Activated CD8-positive, alpha-beta memory T cell treated with anti-CD3 and anti-CD28 coated beads for 4 hours (primary cell): Measurements from ENCODE around the gene ZNF764.
"Not testable (repeated sequence)": the region's sequence is repeated elsewhere in the genome, so short reads cannot be mapped to it uniquely, and the experiment has no call there.

ENCODE experiments used
- DNase-seq, 2 donors: peaks; one replicate each; pipeline ENCODE4 v3.0.0-alpha.2; 2020; ENCODE audit warnings: low read depth in 2 of 2

The ZNF764 gene

GRCh38 chr16:30548416-30549253, 9.5 kb downstream of the ZNF764 start:
- DNase-seq: no peak

- no peak for DNase-seq
Measured at GRCh38 chr16:30546115-30546514, 12.1 kb downstream of the ZNF764 start.

DNA sequence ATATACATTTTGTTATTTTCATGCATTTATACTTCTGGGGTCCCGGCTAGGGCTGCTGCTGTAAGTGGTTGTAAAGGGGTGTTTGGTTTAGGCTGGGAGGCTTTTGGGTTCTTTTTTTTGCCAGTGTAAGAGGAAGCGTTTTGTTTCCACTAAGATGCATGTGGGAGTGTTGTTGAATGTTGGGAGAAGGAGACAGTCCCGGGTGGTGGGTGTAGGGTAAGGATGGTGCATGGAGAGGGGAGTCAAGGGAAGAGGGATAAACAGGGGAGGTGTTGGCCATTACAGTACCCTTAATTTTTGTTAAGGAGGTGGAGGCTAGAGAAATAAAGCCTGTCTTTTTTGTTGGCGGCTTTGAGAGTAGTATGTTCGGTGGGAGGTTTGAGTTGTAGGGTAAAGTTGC, 15.1 kb downstream of the ZNF764 start:
- DNase-seq: no peak

DNA sequence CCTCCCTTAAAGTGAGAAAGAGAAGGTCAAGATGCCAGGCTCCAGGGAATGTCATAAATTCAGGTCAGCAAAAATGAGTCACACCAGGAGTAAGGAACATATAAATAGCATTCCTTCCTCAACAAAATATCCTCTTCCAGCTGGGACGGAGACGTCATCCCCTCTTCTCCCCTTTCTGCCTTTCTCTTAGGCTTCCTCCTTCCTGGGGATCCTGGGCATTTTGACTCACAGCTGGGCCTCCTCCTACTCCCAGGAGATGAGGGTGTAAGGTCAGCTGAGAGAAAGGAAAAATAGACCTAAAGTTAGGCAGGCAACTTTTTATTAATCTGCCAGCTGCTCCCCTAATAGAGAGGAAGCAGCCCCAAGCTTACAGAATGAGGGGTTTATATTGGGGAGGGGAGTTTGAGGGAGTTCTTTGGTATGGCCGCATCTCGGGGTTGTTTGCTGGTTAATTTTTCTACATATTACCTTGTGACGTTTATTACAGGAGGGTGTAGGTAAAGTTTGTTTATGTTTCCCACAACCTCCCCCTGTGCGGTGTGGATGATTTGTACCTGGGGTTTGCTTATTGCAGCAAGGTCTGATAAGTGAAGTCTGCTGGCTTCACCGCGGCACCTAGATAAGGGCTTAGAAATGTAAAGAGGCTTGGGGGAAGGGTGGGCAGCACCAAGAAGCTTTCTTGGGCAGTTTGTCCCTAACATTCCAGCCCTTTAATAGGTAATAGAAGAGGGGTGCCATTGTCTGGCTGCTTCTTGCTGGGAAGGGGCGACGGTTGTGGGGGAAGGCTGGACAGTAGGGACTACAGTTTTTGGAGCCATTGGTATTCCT, 16.5 kb downstream of the ZNF764 start:
- DNase-seq: no peak

- DNase-seq: not testable (repeated sequence)
Measured at GRCh38 chr16:30540916-30541464, 17.2 kb downstream of the ZNF764 start.

- DNase-seq: not testable (repeated sequence)
Measured at GRCh38 chr16:30539986-30540526, 18.1 kb downstream of the ZNF764 start.

- DNase-seq: no peak
Measured at GRCh38 chr16:30539000-30539964, 18.9 kb downstream of the ZNF764 start.

DNA sequence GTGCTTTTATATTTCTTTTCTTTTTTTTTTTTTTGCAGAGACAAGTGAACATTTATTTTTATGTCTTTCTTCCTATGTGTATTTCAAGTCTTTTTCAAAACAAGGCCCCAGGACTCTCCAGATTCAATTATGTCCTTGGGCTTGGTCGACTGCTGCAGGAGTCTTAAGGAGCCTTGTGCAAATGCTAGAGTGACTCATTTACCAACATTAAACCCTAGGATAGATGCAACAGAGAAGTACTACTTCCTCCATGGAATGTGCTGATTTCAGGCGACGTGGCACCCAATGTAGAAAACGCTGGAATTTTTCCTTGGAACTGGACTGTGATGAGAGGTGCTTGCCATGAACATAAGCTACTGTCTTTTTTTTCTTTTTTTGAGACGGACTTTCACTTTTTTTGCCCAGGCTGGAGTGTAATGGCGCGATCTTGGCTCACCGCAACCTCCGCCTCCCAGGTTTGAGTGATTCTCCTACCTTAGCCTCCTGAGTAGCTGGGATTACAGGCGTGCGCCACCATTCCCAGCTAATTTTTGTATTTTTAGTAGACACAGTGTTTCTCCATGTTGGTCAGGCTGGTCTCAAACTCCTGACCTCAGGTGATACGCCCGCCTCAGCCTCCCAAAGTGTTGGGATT, 21.7 kb downstream of the ZNF764 start:
- not testable (repeated sequence) for DNase-seq

GRCh38 chr16:30535777-30536190, 22.4 kb downstream of the ZNF764 start:
- peak; percentile 36 to 41 for DNase-seq

GRCh38 chr16:30535106-30535776, 22.9 kb downstream of the ZNF764 start:
- DNase-seq: peak in 1 of 2 donors; percentile 17

- peak; percentile 84 to 86 for DNase-seq
Measured at GRCh38 chr16:30534368-30535105, 23.6 kb downstream of the ZNF764 start, which contains the start of gene ZNF747. Gene ZNF747, minus strand, starts transcription at chr16:30534858. Its CDS starts 179 bp downstream, at chr16:30534679.

DNA sequence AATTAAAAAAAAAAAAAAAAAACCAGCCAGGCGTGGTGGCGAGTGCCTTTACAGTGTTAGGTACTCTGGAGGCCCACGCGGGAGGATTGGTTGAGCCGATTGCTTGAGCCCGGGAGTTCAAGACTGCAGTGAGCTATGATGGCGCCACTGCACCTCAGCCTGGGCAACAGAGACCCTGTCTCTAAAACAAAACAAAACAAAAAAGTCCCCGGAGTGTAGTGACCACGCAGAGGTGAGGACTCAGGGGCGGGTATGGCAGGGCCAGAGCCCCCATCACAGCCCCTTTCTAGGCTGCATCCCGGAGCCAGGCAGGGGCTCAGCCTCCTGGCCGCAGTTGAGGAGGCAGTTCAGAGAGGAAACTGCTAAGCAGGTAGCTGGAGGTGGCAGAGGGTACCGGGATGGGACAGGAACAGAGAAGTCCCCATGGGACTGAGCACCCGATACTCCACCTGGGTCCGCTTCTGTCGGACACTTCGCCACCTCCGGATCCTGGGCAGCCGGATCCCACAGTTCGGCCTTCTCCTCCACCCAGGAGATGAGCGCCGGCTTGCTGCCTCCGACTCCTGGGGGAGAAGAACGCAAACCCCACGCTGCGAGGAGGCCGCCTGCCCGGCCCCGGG, 24.3 kb downstream of the ZNF764 start:
- DNase-seq: no peak

DNA sequence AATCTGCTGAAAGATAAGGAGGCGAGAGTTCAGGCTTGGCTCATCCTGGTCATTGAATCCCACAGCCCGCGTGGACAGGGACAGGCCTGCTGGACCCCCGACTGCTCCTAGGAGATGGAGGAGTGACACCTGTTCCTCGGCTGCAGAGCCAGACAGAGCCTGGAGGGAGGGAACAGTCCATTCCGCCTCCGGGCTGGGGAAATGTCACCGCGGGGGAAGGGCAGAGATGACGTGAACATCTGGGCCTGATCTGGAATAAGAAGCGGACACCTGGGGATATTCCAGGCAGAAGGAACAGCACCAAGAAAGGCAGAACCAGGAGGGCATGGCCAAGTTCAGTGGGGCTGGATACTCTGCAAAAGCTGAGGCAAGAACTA, 25.0 kb downstream of the ZNF764 start:
- DNase-seq: no peak

DNA sequence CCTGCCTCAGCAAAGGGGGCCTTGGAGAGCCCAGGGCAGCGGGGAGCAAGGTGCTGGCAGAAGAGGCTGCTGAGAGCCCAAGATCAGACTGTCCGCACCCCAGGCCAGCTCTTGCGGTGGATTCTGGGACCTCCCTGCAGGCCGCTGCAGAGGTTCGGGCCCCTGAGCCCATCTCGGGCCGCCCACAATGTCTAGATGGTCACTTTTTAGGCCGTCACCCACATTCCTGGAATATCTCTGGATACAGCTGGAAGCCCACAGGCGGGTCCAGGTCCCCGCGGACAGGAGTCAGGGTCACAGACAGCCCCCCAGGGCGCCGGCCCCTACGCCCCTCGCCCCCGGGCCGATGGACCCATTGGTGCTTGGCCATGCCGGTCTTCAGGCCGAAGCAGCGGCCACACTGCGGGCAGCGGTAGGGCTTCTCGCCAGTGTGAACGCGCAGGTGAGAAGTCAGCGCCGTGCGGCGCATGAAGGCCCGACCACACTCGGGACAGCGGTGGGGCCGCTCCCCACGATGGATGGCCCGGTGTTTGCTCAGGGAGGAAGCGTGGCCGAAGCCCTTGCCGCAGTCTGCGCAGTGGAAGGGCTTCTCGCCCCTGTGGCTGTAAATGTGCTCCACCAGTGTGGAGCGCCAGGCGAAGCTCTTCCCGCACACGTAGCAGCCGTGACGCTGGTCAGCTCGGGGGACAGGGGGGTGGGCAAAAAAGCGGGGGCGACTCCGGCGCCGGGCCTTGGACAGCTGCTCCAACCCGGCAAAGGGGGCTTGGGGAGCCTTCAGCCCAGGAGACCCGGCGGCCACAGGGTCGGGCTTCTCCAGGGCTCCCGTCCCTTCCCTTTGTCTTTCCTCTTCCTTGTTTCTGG, 25.7 kb downstream of the ZNF764 start:
- DNase-seq: no peak

GRCh38 chr16:30530163-30531037, 27.8 kb downstream of the ZNF764 start:
- no peak for DNase-seq

DNA sequence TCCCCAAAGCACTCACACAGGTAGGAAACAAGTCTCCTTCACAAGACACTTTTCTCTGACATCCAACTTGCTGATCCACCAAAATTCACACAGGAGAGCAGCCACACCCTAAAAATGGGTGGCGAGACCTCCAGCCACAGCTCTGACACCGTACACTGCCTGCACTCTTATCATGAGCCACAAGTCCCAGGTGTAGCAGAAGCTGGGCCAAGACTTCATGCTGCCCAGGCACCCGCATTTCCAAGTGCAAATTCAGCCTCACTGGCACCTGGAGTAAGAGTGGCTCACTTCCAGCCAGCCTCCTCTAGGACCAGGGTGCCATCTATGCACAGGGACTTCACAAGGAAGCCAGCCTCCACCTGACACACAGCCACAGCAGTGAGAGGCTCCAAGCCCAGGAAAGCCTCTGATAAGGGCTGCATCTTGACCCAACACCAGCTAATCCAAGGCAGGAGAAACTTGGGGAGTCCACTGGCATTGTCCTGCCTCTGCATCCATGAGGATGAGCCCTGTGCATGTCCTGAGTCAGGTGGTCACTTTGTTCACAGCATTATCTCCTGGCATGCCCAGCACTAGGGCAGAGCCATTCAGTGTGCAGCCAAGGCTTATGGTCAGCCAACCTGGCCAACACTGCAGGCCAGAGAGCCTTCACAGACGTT, 29.2 kb downstream of the ZNF764 start:
- no peak for DNase-seq
